HG03196 (cell line): ENCODE results near the gene JAZF1.

ENCODE experiments used
- ATAC-seq: cut with Tn5 transposase; IDR thresholded peaks from one replicate; pipeline ENCODE4 v1.9.1; 2021; ENCODE audit not compliant: unreplicated experiment

Gene JAZF1

DNA sequence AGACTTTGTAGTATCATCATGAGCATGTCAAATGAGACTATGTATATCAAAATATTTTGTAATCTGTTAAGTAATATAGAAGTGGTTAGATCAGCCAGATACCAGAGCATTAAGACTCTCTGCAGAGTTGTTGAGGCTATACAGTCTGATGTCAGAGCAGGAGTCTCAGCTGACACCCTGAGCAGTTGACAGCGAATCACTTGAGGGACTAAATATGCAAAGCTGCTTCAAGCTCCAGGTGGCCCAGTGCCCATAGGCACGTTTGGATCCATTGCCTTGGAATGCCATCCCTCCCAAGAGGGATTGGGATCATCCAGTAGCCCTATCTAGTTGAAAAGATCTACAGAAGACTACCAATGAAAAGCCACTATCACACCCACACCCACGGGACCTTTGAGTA lies 230.5 kb downstream of the JAZF1 start:
- no peak for ATAC-seq

DNA sequence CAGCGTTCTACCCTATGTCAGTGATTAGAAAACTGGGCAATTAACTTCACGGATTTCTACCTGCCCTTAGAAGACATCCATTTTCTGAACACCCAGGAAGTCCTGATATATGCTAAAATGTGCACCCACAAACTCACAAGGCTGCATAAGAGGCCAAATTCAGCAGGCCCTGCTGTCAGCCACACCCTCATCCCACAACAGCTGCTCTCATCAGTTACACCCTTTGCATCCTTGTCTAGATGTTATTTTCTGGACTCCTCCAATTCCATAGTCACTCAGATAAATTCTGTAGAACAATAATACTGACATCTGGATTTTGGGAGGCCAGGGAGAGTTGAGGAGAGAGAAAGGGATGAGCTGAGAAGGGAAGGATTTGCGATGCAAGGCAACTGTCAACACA lies 231.7 kb downstream of the JAZF1 start:
- no peak for ATAC-seq

DNA sequence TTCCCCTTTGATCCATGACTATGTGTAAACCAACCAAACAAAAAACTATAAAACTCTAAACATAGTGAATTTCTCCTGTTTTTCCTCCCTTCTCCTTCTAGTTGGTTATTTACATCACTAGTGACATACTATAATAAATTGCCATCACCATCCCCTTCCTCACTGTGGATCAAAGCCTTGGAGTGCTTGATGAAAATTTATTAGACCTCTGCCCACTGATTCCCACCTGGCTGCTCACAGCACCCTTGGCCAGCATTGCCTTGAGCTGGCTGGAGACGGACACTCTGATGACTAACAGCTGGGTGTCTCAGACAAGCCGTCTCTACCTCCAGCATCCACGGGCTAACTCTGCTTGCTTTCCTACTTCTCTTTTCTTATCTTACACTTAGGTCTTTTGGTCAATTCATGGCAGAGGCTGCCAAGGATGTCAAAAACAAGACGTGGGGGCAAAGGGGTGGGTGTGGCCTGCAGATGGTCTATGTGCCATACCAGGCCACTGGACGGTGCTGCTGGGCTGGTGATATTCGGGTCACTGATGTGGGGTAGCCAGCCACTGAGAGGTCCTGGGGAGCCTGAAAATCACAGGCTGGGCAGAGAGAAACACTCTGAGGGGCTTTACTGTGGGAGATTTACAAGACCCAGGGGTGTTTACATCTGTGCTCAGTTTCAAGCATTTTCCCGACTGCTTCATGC lies 232.9 kb downstream of the JAZF1 start:
- ATAC-seq: no peak

DNA sequence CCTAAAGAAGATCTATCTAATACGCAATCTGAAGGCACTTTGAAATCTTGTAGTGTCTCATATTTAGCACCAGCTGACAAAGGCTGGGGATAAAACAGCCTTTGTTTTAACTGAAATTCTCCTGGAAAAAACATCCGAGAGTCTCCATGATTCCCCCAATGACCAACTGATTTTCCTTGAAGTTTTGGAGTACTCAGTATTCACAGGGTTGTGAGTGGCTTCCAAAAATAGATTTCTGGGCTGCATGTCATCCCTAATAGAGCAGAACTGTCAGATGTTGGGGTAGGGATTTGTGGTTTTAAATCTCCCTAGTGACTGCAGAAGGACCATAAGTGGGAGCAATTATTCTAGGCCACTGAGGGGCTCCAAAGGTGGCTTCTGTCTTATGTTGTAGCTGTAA lies 234.2 kb downstream of the JAZF1 start:
- no peak for ATAC-seq

DNA sequence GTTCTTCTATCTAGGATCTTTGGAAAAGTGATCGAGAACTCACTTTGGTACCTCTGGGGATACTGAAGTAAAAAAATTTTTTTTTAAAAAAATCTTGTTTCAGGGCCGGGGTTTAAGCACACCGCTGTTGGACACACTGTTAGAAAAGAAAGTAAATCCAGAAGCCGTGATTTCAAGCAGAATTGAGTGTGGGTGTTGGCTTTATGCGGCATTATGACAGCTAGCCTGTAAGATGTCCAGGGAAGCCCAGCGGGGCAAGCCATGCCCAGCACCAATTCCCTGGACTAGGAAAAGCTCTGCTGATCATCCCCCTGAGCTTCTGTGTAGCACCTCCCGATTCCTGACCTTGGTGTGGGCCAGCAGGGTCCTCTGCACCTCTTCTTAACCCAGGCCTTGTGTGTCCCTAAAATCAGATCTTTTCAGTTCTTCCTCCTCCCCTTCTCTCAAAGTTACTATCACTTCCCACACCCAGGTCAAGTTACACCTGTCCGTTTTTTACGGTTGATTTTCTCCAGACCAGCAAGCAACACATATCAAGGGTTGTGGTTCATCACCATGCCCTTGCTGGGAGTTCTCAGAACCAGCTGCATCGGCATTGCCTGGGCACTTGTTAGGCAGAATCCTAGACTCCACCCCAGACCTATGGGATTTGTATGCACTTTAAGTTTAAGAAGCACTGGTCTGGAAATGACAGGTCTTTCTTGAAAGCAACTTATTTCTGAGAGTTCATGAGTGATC lies 235.4 kb downstream of the JAZF1 start:
- no peak for ATAC-seq

DNA sequence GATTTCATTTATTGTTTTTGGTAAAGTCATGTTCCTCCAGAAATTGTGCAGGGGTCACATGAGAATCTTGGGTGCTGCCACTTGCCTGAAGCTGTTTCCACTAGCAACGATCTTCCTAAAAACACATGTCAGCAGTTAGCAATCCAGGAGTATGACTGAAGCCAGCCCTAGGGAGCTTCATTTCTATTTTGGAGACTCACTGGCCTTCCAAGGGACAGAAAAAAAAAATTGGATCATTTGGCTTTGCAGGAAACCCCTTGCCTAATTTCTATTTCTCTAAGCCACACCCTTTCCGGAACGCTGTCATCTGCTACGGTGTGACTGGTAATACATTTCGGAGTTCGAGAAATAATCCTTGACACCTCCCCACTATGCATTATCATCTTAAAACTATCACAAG lies 236.0 kb downstream of the JAZF1 start:
- no peak for ATAC-seq

DNA sequence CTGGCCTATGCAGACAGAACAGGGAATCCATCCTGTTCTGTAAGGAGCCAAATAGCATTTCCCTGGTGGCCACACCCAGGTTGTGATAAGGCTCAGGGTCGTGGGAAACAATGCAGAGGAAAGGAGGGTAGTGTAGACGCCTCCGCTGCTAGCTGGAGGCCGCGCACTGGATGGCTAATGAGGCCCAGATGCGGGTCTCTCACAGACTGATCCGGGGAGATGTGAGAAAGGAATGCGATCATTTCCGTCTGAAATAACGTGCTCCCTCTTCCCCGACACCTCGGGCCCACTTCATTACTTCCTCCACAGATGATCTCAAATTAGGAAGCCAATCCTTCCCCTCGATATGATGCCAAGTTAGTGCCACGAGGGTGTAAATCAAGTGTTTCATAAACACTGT lies 237.4 kb downstream of the JAZF1 start:
- ATAC-seq: no peak

DNA sequence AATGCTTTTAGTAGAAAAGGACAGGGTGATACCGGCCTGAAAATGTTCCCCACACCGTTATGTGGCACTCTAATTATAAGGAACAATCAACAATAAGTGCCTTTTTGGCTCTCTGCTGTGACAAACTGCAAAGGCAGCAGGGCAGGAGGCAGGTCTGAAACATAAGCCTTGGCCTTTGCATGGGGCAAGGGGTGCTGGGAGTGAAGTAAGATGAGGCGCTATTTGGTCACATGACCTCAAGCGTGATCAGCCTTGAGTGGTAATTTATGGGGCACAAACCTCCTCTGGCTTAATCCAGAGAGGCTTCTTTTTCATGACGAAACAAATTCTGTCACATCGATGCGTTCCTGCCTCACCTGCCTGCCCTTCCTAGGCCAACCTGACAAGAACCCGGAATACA lies 237.9 kb downstream of the JAZF1 start:
- no peak for ATAC-seq

DNA sequence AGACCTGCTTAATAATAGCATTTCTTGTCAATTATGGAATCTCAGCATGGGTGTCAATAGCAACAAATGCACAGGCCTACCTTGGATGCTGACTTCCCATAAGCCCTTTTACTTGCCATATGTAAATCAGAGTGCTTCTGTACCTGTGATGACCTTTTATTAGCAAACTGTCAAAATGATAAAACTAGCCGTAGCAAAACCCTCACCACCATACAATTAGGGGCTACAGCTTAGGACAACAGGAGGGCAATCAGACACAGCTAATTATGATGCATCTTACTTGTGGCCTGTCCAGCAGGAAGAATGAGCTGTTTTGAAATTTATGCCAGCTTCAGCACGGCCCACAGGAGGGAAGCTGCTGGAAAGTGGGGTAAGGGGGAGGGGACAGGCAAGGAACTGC lies 239.1 kb downstream of the JAZF1 start:
- ATAC-seq: no peak

DNA sequence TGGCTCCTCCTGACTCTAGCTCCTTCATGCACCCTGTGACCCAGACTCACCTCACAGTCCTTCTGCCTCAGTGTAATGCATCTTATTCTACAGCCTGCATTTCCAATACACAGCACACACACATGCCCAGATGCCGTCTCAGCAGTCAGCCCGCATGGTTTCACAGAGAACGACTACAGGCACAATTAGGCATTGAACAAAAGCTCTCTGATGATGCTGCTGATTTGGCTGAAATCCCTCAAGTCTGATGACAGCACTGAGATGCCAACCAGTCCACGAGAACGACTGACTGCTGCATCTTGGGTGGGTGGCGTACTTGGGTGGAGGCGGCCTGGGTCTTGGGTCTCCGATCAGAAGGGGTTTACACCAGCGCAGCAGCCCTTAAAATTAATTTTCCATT lies 240.3 kb downstream of the JAZF1 start:
- no peak for ATAC-seq

DNA sequence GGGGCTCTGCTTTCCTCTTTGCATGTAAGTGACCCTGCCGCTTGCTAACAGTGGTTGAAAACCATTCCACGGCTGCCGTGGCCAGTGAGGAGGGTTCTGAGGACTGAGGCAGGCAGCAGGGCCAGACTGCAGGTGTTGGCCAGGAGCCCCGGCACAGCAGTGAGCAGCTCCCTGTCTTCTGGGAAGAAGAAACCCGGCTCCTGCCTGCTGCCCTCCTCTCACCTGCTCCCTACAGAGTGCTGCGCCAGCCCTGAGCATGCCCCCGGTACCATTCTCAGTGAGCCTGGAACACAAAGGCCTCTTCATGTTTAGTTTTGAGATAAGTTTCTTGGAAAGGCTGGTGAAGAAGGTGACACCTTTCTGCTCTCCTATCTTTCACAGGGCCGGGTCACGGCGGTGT lies 240.7 kb downstream of the JAZF1 start:
- ATAC-seq: no peak

DNA sequence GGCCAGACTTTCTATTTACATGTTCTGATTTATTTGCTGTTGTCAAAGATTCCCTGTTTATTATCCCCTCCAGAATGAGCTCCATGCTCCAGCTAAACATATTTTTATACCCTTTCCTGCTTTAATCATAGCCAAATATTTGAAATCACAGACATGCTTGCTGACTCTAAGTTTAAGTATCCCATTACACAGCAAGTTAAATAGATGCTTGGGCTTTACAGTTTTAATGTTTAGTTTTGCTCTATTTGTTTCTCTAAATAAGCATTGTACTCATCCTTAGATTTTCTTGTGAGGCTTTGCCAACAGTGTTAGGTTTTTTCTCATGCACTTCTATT lies 243.9 kb downstream of the JAZF1 start:
- no peak for ATAC-seq

DNA sequence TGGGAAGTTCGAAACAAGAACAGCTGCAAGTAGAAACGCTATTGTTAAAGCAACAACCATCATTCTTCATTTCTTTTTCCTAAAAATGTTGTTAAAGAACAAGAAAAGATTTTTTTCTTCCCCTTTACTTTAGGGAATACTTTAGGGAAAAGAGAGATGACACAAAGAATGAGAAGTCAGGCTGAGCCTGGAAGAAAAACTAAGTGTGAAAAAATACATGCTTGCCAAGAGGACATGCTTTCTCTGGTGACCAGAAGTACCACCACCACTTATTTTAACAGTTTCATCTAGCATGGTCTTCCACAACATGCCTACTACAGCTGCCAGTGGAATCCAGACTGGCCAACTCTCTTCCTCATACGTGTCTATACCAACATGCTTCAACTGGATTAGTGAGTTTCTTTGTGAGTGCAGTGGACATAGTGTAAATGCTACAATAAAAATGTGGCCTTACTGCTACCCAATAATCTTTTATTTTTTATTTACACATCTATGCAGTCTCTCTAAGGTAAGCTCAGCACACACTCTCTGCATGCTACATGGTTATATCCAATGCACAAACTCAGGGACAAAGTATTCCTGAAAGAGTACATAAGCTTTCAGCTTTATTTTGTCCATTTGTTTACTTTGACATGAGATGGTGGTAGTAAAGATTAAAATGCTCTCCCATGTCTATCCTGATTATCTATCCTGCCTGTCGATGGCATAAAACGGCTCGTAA lies 244.4 kb downstream of the JAZF1 start:
- no peak for ATAC-seq

DNA sequence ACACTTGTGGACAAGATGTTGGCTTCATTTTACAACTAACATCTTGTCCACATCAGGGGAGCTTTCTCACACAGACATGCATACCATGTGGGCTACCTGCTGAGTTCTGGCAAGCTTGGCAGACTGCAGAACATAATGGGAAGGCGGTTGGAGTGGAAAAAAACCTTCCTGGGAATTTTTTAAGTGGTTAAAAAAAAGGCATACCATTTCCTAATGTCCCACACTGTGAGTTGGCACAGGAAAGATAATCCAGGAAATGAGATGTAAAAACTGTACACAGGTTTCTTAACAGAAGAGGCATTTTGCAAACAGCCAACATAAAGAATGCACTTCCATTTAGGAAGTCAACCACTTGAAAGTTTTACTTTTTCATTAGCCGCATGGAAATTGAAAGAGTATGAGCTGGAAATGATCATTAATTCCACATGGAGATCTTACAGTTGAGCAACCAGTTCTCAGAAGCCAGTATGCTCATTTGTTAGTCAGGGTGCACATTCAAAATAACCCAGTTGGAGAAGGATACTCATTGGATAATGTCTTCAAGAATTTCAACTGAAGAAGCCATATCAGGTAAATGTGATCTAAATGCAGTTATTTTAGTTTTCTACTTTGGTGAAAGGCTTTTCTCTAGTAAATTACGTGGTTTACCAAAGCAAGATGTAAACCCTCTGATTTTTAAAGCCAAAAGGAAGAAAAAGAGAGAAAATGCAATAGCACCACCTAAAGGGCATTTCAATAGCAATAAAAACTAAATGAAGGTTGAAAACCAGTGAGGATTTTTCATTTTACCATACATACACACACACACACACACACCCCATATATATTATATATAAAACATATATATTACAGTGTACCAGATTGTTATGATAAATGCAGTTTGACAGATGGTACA lies 246.7 kb downstream of the JAZF1 start:
- no peak for ATAC-seq

DNA sequence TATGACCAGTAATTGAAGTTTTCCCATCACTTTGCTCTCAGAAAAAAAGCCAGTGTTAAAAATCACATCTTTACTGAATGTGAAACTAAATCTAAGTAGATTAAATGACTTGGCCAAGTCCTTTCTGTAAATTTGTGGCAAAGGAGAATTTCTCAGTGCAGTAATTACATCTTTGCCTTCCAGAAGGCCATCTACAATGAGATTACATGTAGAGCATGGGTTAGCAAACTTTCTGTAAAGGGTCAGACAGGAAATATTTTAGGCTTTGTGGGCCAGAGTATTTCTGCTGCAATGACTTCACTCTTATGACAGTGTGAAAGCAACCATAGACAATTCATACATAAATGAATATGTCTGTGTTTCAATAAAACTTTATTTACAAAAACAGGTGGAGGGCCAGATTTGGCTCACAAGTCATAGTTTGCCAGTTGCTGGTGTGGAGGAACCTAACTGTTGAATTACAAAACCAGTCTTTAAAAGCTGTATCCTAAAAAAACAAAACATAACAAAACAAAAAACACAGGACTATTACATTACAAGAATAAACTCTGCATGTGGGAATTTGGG lies 249.6 kb downstream of the JAZF1 start:
- ATAC-seq: no peak

DNA sequence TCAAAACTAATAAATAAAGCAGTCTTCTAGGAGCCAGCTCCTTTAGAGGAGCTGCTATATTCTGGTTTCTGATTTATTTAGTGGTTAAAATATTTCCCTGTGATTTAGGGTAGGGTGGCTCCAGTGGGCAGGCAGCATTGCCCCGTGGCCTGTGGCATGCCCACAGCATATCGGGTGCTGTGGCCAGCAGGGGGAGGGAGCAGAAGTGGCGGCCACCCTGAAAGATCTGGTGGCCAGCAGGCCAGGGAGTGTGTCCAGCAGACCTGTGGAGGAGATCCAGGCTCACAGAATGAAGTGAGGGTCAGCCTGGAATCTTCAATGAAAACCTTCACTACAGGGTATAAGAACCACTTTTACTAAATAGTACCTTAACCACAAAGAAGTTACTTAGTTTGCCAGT lies 251.5 kb downstream of the JAZF1 start:
- no peak for ATAC-seq

DNA sequence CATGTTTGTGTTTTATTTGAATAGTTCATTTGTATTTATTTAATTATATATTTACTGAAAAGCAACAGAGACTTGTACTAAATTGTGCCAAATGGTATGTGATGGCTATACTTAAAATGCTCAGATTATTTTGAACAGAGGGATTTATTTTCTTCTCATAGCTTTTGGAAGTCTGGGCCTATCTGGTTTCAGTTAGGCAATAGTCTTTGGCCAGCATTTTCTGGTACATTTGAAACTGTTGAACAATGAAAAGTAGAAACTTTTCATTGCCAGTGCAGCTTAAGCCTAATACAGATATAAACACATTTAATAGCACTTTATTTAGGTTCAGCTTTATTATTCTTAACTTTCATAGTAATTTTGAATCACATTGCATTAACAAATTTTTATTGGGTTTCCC lies 252.6 kb downstream of the JAZF1 start:
- no peak for ATAC-seq

DNA sequence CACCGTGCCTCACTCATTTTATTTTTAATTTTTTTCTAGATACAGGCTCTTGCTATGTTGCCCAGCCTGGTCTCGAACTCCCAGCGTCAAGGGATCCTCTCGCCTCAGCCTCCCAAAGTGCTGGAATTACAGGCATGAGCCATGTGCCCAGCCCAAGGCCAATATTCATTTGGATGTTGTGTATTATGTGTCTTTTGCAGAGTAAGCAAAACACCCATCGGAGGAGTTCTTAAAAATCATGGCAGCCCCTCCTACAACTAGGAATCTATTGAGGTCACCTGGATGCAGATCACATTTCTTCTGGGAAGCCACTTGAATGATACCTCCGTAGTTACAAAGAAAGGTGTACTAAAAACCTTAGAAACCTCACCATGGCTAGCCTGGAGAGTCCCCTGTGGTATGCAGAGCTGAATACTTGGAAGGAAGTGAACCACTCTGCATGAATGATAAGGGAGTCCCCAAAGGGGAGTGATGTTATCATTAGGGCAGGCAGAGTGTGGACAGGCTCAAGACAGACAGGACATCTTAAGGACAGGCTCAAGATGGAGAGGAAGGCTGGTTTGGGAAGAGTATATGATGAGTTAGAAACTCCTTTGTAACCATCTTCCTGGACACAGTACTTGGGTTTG lies 254.9 kb downstream of the JAZF1 start:
- no peak for ATAC-seq

DNA sequence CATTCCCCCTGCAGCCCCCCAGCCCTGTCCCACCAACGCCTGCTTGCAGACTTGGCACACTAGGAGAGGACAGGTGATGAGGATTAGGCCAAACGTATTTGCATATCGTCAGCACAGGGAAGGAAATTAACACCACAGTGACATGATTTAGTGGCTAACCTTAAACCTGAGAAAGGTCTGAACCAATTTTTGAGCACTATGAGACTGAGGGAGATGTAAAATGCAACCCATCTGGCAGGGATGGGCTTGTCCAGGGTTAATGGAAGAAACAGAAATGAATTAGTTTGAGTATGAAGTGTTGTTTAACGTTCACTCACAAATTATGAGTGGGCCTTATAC lies 257.0 kb downstream of the JAZF1 start:
- no peak for ATAC-seq

DNA sequence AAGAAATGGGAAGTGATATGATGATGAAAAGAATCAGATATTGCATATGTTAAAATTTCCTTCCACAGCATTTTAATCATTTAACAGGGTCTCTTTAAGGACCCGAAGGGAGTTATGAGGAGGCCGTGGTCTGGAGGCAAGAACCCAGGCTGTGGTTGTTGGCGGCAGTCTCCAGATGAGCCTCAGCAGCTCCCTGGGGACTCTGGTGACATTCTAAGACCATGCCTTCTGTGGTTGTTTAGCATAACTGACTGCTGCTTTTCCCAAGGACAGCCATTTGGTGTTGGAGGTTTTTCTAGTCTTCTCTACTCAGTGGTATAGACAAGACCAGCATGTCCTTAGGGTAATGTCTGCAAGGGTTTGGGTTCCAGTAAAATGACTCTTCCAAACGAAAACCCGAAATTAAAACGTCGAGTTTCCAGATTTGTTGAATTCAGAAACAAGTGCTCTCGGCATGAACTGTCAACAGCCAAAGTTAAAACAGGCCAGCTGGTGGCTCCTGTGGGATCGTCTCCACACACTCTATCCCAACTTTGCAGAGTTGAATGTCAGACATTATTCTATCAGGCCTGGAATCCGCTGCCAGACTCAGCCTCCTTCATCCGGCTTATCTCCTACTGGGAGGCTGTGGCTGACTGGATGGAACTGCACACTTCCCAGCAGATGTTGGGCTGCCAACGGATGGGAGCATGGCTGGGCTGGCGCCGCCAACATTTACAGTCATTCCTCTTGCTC lies 257.5 kb downstream of the JAZF1 start:
- ATAC-seq: no peak
